HG02943 (cell line): ENCODE results near the gene LY6G6D.
A peak's percentile ranks its signal among the peaks of the same experiment; 100 is the strongest.

Source experiments
- ATAC-seq: cut with Tn5 transposase; IDR thresholded peaks from one replicate; pipeline ENCODE4 v1.9.1; 2021; ENCODE audit warnings: mild to moderate bottlenecking, low read depth, moderate library complexity; ENCODE audit not compliant: unreplicated experiment

The LY6G6D gene

DNA sequence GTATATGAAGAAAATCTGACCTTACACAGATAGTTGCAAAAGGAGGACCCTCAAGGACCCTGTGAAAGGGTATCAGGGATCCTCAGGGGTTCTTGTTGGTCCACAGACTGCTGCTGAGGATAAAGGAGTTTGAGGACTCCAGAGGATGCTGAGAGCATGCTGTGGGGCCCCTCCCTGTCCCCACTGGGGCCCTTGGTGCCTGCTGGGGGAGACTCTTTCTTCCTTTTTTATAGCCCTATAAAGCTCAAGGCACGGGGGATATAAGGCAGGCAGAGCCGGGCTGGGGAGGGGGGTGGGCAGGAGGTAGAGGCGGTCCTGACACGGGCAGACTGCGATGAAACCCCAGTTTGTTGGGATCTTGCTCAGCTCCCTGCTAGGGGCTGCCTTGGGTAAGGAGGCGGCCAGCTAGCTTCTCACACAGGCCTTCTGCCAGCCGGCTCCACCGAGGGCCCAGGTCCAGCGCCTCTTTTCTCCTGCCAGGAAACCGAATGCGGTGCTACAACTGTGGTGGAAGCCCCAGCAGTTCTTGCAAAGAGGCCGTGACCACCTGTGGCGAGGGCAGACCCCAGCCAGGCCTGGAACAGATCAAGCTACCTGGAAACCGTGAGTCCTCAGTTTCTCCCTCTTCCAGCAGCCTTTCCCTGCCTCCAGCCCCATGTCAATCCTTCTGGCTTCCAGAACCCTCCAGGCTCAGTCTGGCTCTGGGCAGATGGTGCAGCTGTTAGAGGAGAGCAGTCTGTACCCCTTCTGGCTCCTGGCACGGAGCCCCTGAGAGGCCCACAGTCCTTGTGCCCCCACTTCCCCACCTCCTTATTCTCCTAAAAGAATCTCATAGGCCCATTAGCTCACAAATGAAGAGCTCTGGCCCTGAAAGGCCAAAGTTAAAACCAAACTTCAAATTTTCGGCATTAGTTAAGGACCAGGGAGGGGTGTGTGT lies at the start of gene LY6G6D:
Gene LY6G6D (plus strand): TSS at position 327 of the 937 bp plus-strand sequence. CDS start 8 bp downstream, at position 335.
- ATAC-seq, result no peak

GRCh38 chr6:31665501-31666336 lies 49.4 kb upstream of the LY6G6D start, which contains the start of gene CSNK2B:
Gene CSNK2B (plus strand): TSS chr6:31666080. CDS start chr6:31666832, 752 bp downstream.
- ATAC-seq, result peak; percentile 70

- ATAC-seq, result no peak
These were observed 48.7 kb upstream of the LY6G6D start for GRCh38 chr6:31666337-31666965.

DNA sequence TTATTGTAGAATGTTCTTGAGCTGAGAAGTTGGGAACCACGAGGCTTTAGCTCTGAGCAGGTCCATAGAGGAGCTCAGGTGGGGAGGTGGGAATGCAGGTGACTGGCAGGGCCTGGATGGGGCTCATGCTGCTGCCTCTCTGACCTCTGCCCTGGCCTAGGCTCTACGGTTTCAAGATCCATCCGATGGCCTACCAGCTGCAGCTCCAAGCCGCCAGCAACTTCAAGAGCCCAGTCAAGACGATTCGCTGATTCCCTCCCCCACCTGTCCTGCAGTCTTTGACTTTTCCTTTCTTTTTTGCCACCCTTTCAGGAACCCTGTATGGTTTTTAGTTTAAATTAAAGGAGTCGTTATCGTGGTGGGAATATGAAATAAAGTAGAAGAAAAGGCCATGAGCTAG lies 45.5 kb upstream of the LY6G6D start, which contains the start of gene LY6G5B:
Gene LY6G5B (plus strand): TSS at position 301 of the 400 bp plus-strand sequence. CDS start 975 bp downstream, outside the sequence.
- ATAC-seq, result no peak

DNA sequence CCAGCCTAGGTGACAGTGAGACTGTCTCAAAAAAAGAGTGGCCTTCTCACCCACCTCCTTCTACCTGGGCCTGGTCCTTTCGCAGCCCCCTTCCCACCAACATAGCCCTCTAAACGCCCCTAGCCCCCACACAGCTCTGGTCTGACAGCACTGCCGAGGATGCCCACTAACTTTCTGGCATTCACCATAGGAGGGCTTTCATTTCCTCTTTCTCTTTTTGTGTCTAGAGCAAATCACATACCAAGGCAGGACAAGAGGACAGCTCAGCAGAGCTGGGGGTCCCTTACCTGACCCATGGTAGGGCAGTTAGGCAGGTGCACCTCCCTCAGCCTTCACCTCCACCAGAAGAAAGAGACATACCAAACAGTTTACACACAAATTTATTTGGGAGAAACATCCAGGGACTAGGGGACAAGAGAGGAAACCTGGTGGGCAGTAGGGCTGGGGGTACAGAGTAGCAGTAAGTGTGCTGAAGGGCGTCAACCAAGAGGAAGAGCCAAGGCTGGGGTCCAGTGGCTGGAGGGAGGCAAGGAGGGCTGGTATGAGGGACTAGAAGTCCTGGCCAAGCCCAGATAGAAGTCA lies 38.7 kb upstream of the LY6G6D start:
- ATAC-seq, result no peak

DNA sequence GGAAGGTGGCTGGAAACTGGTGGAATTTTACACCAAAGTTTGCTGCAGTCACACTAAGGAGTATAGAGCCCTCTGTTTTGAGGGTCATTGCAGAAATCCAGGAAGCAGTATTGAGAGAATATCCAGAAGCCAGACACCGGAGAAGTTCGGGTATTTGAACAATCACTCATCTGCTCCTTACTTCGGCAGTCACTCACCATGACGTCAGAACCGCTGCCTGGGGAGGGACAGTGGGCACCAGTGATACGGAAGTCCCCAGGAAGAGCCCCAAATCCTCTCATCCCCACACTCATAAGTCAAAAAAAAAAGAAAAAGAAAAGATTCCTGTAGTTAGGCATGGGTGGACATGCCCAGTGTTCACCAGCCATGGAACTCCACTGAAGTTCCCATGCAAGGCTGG lies 38.2 kb upstream of the LY6G6D start:
- no peak for ATAC-seq

GRCh38 chr6:31677955-31678354 lies 37.2 kb upstream of the LY6G6D start:
- ATAC-seq, result no peak

GRCh38 chr6:31680226-31681134 lies 34.7 kb upstream of the LY6G6D start, which contains the start of gene LY6G5C:
Gene LY6G5C (minus strand): TSS chr6:31681067. CDS start chr6:31680373, 694 bp downstream.
- no peak for ATAC-seq

GRCh38 chr6:31681135-31681671 lies 33.9 kb upstream of the LY6G6D start:
- no peak for ATAC-seq

DNA sequence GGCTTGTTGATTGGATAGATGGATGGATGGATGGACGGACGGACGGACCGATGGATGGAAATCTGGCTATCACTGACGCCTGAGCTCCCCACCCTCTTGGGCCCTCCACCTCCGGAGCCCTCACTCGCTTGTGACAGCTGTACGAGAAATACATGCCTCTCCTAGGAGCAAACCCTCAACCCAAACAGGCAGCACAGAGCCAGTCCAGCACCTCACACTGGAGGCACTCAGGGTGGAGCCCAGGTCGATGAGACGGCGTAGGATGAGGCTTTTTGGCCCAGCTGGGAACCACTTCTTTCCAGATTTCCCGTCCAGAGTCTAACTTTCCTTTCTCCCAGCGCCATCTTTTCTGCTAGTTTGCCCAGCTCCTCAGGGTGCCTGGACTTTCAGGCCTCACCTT lies 31.6 kb upstream of the LY6G6D start:
- ATAC-seq, result no peak

- no peak for ATAC-seq
These were observed 28.7 kb upstream of the LY6G6D start for GRCh38 chr6:31686483-31686882.

DNA sequence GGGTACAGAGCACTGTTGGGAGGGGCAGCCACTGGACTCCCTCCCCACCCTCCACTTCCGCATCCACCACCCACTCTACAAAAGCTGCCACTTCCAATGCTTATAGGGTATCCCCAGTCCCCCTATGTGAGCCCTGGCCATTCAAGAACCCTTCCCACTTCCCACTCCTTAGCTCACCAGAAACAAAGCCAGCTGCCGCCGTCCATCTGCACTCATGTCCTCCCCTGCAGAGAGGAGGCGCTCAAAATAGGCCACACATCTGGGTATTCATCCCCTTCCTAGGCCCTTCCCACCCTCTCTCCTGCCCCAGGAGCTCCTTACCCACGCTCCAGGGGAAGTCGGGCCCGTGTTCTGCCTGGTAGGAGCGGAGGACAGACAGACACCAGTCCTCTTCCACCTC lies 27.8 kb upstream of the LY6G6D start:
- no peak for ATAC-seq

DNA sequence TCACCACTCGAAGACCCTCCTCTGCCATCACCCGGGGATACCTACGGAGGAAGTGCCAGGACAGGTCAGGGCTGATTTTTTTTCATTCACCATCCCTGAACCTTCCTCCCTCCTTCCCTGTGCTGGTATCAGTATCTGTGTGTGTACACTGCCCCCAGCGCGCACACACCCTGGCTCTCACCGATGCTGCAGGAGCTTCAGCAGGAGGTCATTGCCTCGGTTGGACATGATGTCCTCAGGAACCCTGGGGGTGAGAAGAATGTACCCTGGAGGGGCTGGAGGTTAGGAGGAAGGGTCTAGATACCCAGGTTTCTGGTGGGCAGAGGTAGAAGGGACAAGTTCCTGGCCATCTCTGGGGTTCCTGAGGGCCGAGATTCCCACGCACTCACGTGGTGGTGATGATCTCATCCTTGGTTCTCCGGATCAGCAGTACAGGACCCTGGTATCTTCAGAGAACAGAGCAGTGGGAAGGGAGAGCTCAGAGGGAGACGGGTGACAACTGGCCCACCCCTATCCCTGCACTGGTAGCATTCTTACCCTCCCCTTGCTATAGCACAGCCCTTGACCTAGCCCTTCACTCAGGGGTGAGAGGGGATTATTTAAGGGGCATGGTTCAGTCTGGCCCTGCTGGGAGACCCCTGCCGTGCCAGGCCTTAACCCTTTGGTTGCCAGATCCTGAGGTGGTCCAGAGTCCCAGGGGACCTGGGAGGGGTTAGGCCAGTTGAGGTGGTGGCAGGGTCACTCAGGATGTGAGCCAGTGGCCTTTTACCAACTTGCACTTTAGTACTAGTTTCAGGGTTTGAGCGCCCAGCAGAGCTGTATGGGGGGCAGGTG lies 27.1 kb upstream of the LY6G6D start:
- no peak for ATAC-seq

- ATAC-seq, result no peak
These were observed 25.7 kb upstream of the LY6G6D start for GRCh38 chr6:31689249-31690110.

DNA sequence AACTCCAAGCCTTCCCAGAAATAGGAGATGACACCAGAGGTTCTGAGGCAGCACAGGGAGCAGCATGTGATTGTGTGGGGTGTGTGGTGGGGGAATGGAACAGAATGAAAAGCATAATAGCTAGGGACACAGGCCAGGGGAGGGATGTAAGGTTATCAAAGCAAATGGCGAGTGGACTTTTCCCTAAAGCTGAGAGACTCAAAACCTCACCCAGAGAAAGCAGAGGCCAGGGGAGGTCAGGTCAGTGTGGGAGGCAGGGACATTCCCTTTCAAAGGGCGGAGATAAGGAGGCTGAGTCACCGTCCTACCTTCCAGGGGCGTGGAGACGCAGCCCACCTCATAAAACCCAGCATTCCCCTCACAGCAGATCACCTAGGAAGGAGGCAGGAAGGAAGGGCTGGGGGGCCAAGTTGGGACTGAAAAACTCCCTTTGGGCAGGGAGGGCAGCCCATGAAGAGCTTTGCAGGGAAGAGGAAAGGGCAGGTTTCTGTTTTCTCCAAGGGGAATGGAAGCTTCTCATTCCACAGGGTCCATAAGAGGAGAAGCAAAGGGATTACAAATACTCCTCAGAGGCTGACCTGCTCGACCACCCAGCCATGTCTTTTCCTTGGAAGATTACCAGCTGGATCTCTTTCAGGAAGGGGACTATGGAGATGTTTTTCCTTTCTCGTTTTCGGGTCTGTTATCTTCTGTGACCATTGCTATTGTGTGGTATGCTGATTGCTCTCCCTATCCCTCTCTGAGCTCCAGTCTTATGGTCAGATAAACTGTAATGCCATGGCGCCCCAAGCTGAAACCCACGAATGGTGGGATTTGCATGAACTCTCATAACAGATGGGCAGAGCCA lies 24.7 kb upstream of the LY6G6D start:
- no peak for ATAC-seq

DNA sequence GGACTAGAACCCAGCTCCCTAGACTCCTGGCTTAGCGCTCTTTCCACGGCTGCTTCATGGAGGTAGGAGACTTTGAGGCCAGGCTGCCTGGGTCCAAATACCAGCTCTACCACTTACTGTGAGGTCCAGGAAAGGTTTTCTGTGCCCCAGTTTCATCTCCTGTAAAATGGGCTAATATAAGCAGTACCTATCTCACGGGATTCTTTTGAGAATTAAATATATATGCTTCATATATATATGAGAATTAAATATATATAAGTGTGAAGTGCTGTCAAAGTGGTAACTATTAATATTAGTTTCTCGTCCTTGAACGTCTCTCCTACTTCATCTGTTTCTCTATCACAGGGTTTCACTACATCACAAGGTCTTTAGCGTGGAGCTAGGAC lies 24.1 kb upstream of the LY6G6D start:
- ATAC-seq, result no peak
